WTC11 (cell line): ENCODE data around the gene RASL11B. TPM values are rescaled to one million over a fixed set of nuclear protein-coding genes. Genes with fewer than 3 reads are reported as not detected.

Experiments
- ATAC-seq: fragments of 200-7000 bp; cut with Tn5 transposase; 2 replicates; pipeline ENCODE4 v1.10.0; 2021; ENCODE audit warnings: mild to moderate bottlenecking, moderate library complexity
- CTCF ChIA-PET: fragments of 300-600 bp; sonication (Branson Sonifier 250); formaldehyde crosslinking; loops from one replicate; lab custom pipeline; 2021; ENCODE audit warnings: antibody characterized with exemption; lab: Charles Lee
- POLR2A ChIA-PET: fragments of 350-600 bp; sonication (Branson Sonifier 250); formaldehyde crosslinking; loops from one replicate; lab custom pipeline; 2021; ENCODE audit warnings: antibody characterized with exemption; lab: Charles Lee
- DNase-seq: peaks from one replicate; pipeline ENCODE4 v3.0.0; 2021; ENCODE audit warnings: low spot score
- H3K27ac Mint-ChIP-seq: 2 replicates; pipeline ENCODE4 v1.8.0; 2021; ENCODE audit warnings: mixed read lengths
- H3K27me3 Mint-ChIP-seq: 2 replicates; pipeline ENCODE4 v1.8.0; 2021; ENCODE audit warnings: low read depth, mild to moderate bottlenecking, moderate library complexity, mixed read lengths
- H3K36me3 Mint-ChIP-seq: 2 replicates; pipeline ENCODE4 v1.8.0; 2021; ENCODE audit warnings: mixed read lengths
- H3K4me1 Mint-ChIP-seq: 2 replicates; pipeline ENCODE4 v1.8.0; 2022; ENCODE audit warnings: mixed read lengths
- H3K4me3 Mint-ChIP-seq: 2 replicates; pipeline ENCODE4 v1.8.0; 2021; ENCODE audit warnings: mild to moderate bottlenecking, moderate library complexity, mixed read lengths
- H3K9me3 Mint-ChIP-seq: 2 replicates; pipeline ENCODE4 v1.8.0; 2021; ENCODE audit warnings: mixed read lengths
- AR ChIP-seq: fragments of 250-450 bp; sonication (Bioruptor Pico); IDR thresholded peaks from 2 replicates; pipeline ENCODE4 v1.9.0; 2021; ENCODE audit warnings: mild to moderate bottlenecking
- CBFB ChIP-seq: sonication (generic); formaldehyde crosslinking; IDR thresholded peaks from 2 replicates; pipeline ENCODE4 v1.8.1; 2022; ENCODE audit warnings: mild to moderate bottlenecking, low read depth, missing genetic modification reagents
- CREM ChIP-seq: sonication (generic); formaldehyde crosslinking; IDR thresholded peaks from 2 replicates; pipeline ENCODE4 v1.8.1; 2022; ENCODE audit warnings: mild to moderate bottlenecking, missing genetic modification reagents, moderate library complexity
- CTCF ChIP-seq: fragments of 200-600 bp; IDR thresholded peaks from 2 replicates; pipeline ENCODE4 v1.8.0; 2022; ENCODE audit warnings: antibody characterized with exemption
- ELF4 ChIP-seq: sonication (generic); formaldehyde crosslinking; IDR thresholded peaks from 2 replicates; pipeline ENCODE4 v1.8.1; 2022; ENCODE audit warnings: low read depth, mild to moderate bottlenecking, moderate library complexity, missing genetic modification reagents
- EMX1 ChIP-seq: fragments of 250-450 bp; sonication (Bioruptor Pico); IDR thresholded peaks from 2 replicates; pipeline ENCODE4 v1.8.0; 2021; ENCODE audit warnings: mild to moderate bottlenecking
- ERG ChIP-seq: fragments of 250-450 bp; sonication (Bioruptor Pico); IDR thresholded peaks from 2 replicates; pipeline ENCODE4 v1.8.0; 2021; ENCODE audit warnings: mild to moderate bottlenecking
- ETV6 ChIP-seq: sonication (generic); formaldehyde crosslinking; IDR thresholded peaks from 2 replicates; pipeline ENCODE4 v1.8.1; 2022; ENCODE audit warnings: mild to moderate bottlenecking, missing genetic modification reagents
- FOXK1 ChIP-seq: sonication (generic); formaldehyde crosslinking; IDR thresholded peaks from 2 replicates; pipeline ENCODE4 v1.8.0; 2022; ENCODE audit warnings: mild to moderate bottlenecking, moderate library complexity, missing genetic modification reagents
- KAT7 ChIP-seq: sonication (generic); formaldehyde crosslinking; IDR thresholded peaks from 2 replicates; pipeline ENCODE4 v1.8.1; 2023; ENCODE audit warnings: missing genetic modification reagents, mild to moderate bottlenecking, borderline replicate concordance
- MAX ChIP-seq: sonication (generic); formaldehyde crosslinking; IDR thresholded peaks from 2 replicates; pipeline ENCODE4 v1.8.0; 2022; ENCODE audit warnings: mild to moderate bottlenecking, missing genetic modification reagents
- NFYB ChIP-seq: sonication (generic); formaldehyde crosslinking; conservative IDR thresholded peaks from 2 replicates; pipeline ENCODE4 v1.8.0; 2022; ENCODE audit warnings: low read depth, missing genetic modification reagents
- NR1H2 ChIP-seq: sonication (generic); formaldehyde crosslinking; IDR thresholded peaks from 2 replicates; pipeline ENCODE4 v1.9.0; 2021; ENCODE audit warnings: mild to moderate bottlenecking, moderate library complexity, missing genetic modification reagents
- NR2C2 ChIP-seq: sonication (generic); formaldehyde crosslinking; IDR thresholded peaks from 2 replicates; pipeline ENCODE4 v1.8.0; 2022; ENCODE audit warnings: mild to moderate bottlenecking, missing genetic modification reagents
- PREB ChIP-seq: sonication (generic); formaldehyde crosslinking; IDR thresholded peaks from 2 replicates; pipeline ENCODE4 v1.8.1; 2022; ENCODE audit warnings: mild to moderate bottlenecking, missing genetic modification reagents, moderate library complexity, borderline replicate concordance
- SOX15 ChIP-seq: fragments of 250-450 bp; sonication (Bioruptor Pico); IDR thresholded peaks from 2 replicates; pipeline ENCODE4 v1.9.0; 2021; ENCODE audit warnings: mild to moderate bottlenecking
- SP1 ChIP-seq: sonication (generic); formaldehyde crosslinking; conservative IDR thresholded peaks from 2 replicates; pipeline ENCODE4 v1.8.1; 2022; ENCODE audit warnings: missing genetic modification reagents
- ZMAT4 ChIP-seq: fragments of 250-450 bp; sonication (Bioruptor Pico); IDR thresholded peaks from 2 replicates; pipeline ENCODE4 v1.9.0; 2021; ENCODE audit warnings: mild to moderate bottlenecking
- ZNF219 ChIP-seq: sonication (generic); formaldehyde crosslinking; IDR thresholded peaks from 2 replicates; pipeline ENCODE4 v1.8.0; 2023; ENCODE audit warnings: missing genetic modification reagents, mild to moderate bottlenecking, borderline replicate concordance
- total RNA-seq: library from RNA; stranded (reverse); gene quantifications from 3 replicates; pipeline ENCODE4 v1.2.3, GENCODE V29; 2021

The RASL11B gene
- total RNA-seq, 1 experiment from 2014 or later, result 58.5 TPM

- peaks cover 79% of the 10 kb centered on the region for H3K4me1 Mint-ChIP-seq
- peak overlapping the region; percentile 71 for H3K27ac Mint-ChIP-seq
- H3K27me3 Mint-ChIP-seq, result peaks cover 22% of the 10 kb centered on the region
- no peak for DNase-seq
- no peak for ATAC-seq
- ChIA-PET POLR2A (no interaction called here), CTCF (interaction anchor here (1.1 kb wide), 1 partner anchor 33 kb away, joined by 4 read pairs; no protein-coding TSS in a partner anchor)
- H3K4me3 Mint-ChIP-seq, result no peak overlapping the region
- TF ChIP-seq ELF4 (CRISPR knock-in tag) (no peak), PREB (CRISPR knock-in tag) (no peak)
- peaks cover 13% of the 10 kb centered on the region for H3K9me3 Mint-ChIP-seq
- peaks cover 11% of the 10 kb centered on the region for H3K36me3 Mint-ChIP-seq
Observed at GRCh38 chr4:52836120-52836519, 26.0 kb upstream of the RASL11B start.

GRCh38 chr4:52836678-52837077 lies 25.4 kb upstream of the RASL11B start:
- ChIA-PET CTCF (interaction anchor here (1.1 kb wide), 1 partner anchor 33 kb away, joined by 4 read pairs; no protein-coding TSS in a partner anchor), POLR2A (no interaction called here)
- H3K36me3 Mint-ChIP-seq, result peaks cover 11% of the 10 kb centered on the region
- peaks cover 11% of the 10 kb centered on the region for H3K9me3 Mint-ChIP-seq
- no peak overlapping the region for H3K4me3 Mint-ChIP-seq
- no peak for TF ChIP-seq FOXK1 (CRISPR knock-in tag)
- TF ChIP-seq SOX15 (CRISPR knock-in tag), result no peak
- no peak for TF ChIP-seq ETV6 (CRISPR knock-in tag)
- no peak for TF ChIP-seq ERG (CRISPR knock-in tag)
- no peak for TF ChIP-seq NFYB (CRISPR knock-in tag)
- no peak for TF ChIP-seq CTCF
- TF ChIP-seq EMX1 (CRISPR knock-in tag), result no peak
- TF ChIP-seq ZMAT4 (CRISPR knock-in tag), result no peak
- no peak for TF ChIP-seq MAX (CRISPR knock-in tag)
- TF ChIP-seq CREM (CRISPR knock-in tag), result no peak
- TF ChIP-seq NR1H2 (CRISPR knock-in tag), result no peak
- no peak for TF ChIP-seq NR2C2
- no peak for TF ChIP-seq AR (CRISPR knock-in tag)
- TF ChIP-seq SP1 (CRISPR knock-in tag), result no peak
- no peak for TF ChIP-seq KAT7 (CRISPR knock-in tag)
- TF ChIP-seq ZNF219 (CRISPR knock-in tag), result no peak
- no peak for TF ChIP-seq CBFB (CRISPR knock-in tag)
- peak overlapping the region; percentile 71 for H3K27ac Mint-ChIP-seq
- peaks cover 22% of the 10 kb centered on the region for H3K27me3 Mint-ChIP-seq
- peaks cover 85% of the 10 kb centered on the region for H3K4me1 Mint-ChIP-seq
- DNase-seq (no peak), ATAC-seq (no peak)
